Mesenchymal stem cell (in vitro differentiated cells and primary cell): ENCODE data around the gene RRP9.

Experiments
- DNase-seq: peaks from one replicate; pipeline ENCODE4 v3.0.0-alpha.2; 2013
- H2AFZ ChIP-seq: one replicate; pipeline ENCODE4 v1.6.1; 2013; ENCODE audit warnings: low read depth, mild to moderate bottlenecking, control low read depth, inconsistent platforms, low read length, moderate library complexity
- H2AK5ac ChIP-seq: 2 replicates; pipeline ENCODE4 v1.6.1; 2013; ENCODE audit warnings: low read length, moderate library complexity, mild to moderate bottlenecking, inconsistent platforms; ENCODE audit not compliant: severe bottlenecking
- H2BK120ac ChIP-seq: one replicate; pipeline ENCODE4 v1.6.1; 2013; ENCODE audit warnings: low read depth, mild to moderate bottlenecking, inconsistent platforms, low read length, moderate library complexity
- H2BK12ac ChIP-seq, 2 experiments: one replicate each; pipeline ENCODE4 v1.6.1; 2013; ENCODE audit warnings: inconsistent platforms in 2 of 2, low read length in 2 of 2, mild to moderate bottlenecking in 2 of 2, moderate library complexity in 2 of 2, control low read depth in 1 of 2
- H2BK15ac ChIP-seq: one replicate; pipeline ENCODE4 v1.6.1; 2013; ENCODE audit warnings: mild to moderate bottlenecking, low read depth, inconsistent platforms; ENCODE audit not compliant: poor library complexity, severe bottlenecking
- H2BK5ac ChIP-seq: 2 replicates; pipeline ENCODE4 v1.6.1; 2013; ENCODE audit warnings: low read depth, mild to moderate bottlenecking, low read length, control low read depth, inconsistent platforms; ENCODE audit not compliant: poor library complexity, severe bottlenecking
- H3K14ac ChIP-seq, 2 experiments: one replicate each; pipeline ENCODE4 v1.6.1; 2013; ENCODE audit warnings: inconsistent platforms in 2 of 2, low read length in 2 of 2, control low read depth in 1 of 2, mild to moderate bottlenecking in 1 of 2, moderate library complexity in 1 of 2
- H3K18ac ChIP-seq, 2 experiments: one replicate each; pipeline ENCODE4 v1.6.1; 2013; ENCODE audit warnings: inconsistent platforms in 2 of 2, low read length in 2 of 2, control low read depth in 1 of 2, low read depth in 1 of 2, mild to moderate bottlenecking in 1 of 2
- H3K23ac ChIP-seq, 2 experiments: one replicate each; pipeline ENCODE4 v1.6.1; 2013; ENCODE audit warnings: inconsistent platforms in 2 of 2, low read length in 2 of 2, mild to moderate bottlenecking in 2 of 2, moderate library complexity in 2 of 2, control low read depth in 1 of 2
- H3K27ac ChIP-seq: 2 replicates; pipeline ENCODE4 v1.5.1; 2013; ENCODE audit warnings: mild to moderate bottlenecking, moderate library complexity, low read length, control low read depth, inconsistent platforms; ENCODE audit not compliant: poor library complexity, severe bottlenecking
- H3K27me3 ChIP-seq, 2 experiments: 2 replicates each; pipeline versions ENCODE4 v1.6.1 to v1.7.0; 2013; ENCODE audit warnings: low read length in 2 of 2, mild to moderate bottlenecking in 2 of 2, moderate library complexity in 2 of 2, control low read depth in 1 of 2, inconsistent platforms in 1 of 2; ENCODE audit not compliant: control insufficient read depth in 1 of 2, insufficient read depth in 1 of 2
- H3K36me3 ChIP-seq, 2 experiments: 2 replicates each; pipeline versions ENCODE4 v1.6.1 to v1.7.0; 2013; ENCODE audit warnings: low read length in 2 of 2, control low read depth in 1 of 2, inconsistent platforms in 1 of 2, low read depth in 1 of 2, mild to moderate bottlenecking in 1 of 2; ENCODE audit not compliant: insufficient read depth in 2 of 2, control insufficient read depth in 1 of 2
- H3K4ac ChIP-seq, 2 experiments: one replicate each; pipeline ENCODE4 v1.6.1; 2013; ENCODE audit warnings: inconsistent platforms in 2 of 2, low read length in 2 of 2, mild to moderate bottlenecking in 2 of 2, moderate library complexity in 2 of 2, control low read depth in 1 of 2, low read depth in 1 of 2
- H3K4me1 ChIP-seq: 2 replicates; pipeline ENCODE4 v1.6.1; 2013; ENCODE audit warnings: low read depth, low read length, control low read depth; ENCODE audit not compliant: control insufficient read depth, insufficient read depth
- H3K4me2 ChIP-seq: 2 replicates; pipeline ENCODE4 v1.6.1; 2013; ENCODE audit warnings: low read length, mild to moderate bottlenecking, inconsistent platforms; ENCODE audit not compliant: poor library complexity, severe bottlenecking
- H3K4me3 ChIP-seq, 2 experiments: 2 replicates each; pipeline versions ENCODE4 v1.5.1 to v1.7.0; 2013; ENCODE audit warnings: low read length in 2 of 2, mild to moderate bottlenecking in 2 of 2, control low read depth in 1 of 2, low read depth in 1 of 2; ENCODE audit not compliant: insufficient read depth in 1 of 2
- H3K79me1 ChIP-seq: replicated peaks from 2 replicates; pipeline ENCODE4 v1.6.1; 2013; ENCODE audit warnings: mild to moderate bottlenecking, control low read depth, low read length, inconsistent platforms; ENCODE audit not compliant: poor library complexity, severe bottlenecking
- H3K9ac ChIP-seq: 2 replicates; pipeline ENCODE4 v1.7.0; 2013; ENCODE audit warnings: mild to moderate bottlenecking, low read length, moderate library complexity
- H3K9me3 ChIP-seq: 2 replicates; pipeline ENCODE4 v1.7.0; 2013; ENCODE audit warnings: mild to moderate bottlenecking, low read length; ENCODE audit not compliant: control insufficient read depth
- H4K8ac ChIP-seq: one replicate; pipeline ENCODE4 v1.6.1; 2013; ENCODE audit warnings: inconsistent platforms, mild to moderate bottlenecking, low read length, moderate library complexity
- H4K91ac ChIP-seq: one replicate; pipeline ENCODE4 v1.6.1; 2013; ENCODE audit warnings: mild to moderate bottlenecking, low read length, inconsistent platforms
- WGBS: methylation state at CpG from one replicate; pipeline ENCODE4 v1.1.7; 2013; ENCODE audit warnings: mixed read lengths; 5-methylcytosine and 5-hydroxymethylcytosine counted together

Gene RRP9

DNA sequence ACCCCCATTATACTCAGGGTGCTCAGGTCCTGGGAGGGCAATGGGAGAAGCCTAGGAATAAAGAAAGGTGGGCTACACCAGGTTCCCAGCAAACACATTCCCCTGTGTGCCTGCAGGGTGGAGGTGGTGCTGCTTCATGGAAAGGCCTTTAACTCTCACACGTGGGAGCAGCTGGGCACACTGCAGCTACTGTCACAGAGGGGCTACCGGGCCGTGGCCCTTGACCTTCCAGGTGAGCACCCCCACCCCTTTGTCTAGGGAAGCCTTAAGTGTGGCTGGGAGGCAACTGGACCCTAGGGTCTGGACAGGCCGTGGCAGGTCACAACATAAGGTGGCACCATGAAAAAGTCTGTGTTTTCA is 36.4 kb upstream of the RRP9 start:
- no peak overlapping the region for H2BK120ac ChIP-seq
- no peak overlapping the region for H2BK15ac ChIP-seq
- no peak overlapping the region for H2AK5ac ChIP-seq
- no peak overlapping the region for H2BK5ac ChIP-seq
- H3K27ac ChIP-seq = no peak overlapping the region
- no peak overlapping the region for H3K9ac ChIP-seq
- no peak overlapping the region for H3K4ac ChIP-seq
- peaks cover 28% of the 10 kb centered on the region for H3K4me1 ChIP-seq
- 78% methylated on average over 3 of the region's 4 CpGs for WGBS
- no peak overlapping the region for H3K18ac ChIP-seq
- peaks cover 0 to 12% of the 10 kb centered on the region in 2 experiments for H3K36me3 ChIP-seq
- no peak overlapping the region for H3K14ac ChIP-seq
- H4K91ac ChIP-seq = no peak overlapping the region
- no peak for DNase-seq
- no peak overlapping the region for H3K4me3 ChIP-seq
- H3K23ac ChIP-seq = no peak overlapping the region
- peaks cover 19% of the 10 kb centered on the region for H3K79me1 ChIP-seq
- H4K8ac ChIP-seq = no peak overlapping the region
- H2AFZ ChIP-seq = no peak overlapping the region
- H3K27me3 ChIP-seq = no peaks in the 10 kb centered on the region
- no peak overlapping the region for H3K4me2 ChIP-seq
- no peaks in the 10 kb centered on the region for H3K9me3 ChIP-seq
- no peak overlapping the region for H2BK12ac ChIP-seq

DNA sequence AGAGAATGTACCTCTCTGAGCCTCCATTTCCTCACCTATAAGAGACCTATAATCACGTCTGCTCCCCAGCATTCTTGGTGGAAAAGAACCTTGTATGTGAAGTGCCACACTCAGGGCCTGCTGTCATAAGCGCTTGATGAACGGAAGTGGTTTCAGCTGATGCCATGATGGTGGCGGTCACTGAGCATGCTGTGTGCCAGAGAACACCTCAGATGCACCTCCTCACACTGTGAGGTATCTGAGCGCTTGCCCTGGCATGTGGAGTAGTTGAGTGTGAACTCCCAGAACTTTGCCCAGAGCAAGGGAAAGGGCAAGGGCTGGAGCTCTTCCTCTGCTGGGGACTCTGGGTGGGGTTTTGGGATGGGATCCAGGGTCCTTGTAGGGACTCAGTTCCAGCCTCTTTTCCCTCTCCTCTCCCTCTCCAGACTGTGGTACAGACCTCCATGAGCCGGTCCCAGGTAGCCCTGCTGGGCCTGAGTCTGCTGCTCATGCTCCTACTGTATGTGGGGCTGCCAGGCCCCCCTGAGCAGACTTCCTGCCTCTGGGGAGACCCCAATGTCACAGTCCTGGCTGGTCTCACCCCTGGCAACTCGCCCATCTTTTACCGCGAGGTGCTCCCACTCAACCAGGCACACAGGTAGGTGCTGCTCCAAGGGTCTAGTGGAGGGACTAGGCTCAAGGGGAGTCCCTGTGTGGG is 35.9 kb upstream of the RRP9 start:
- DNase-seq = no peak
- 96% methylated on average over 8 of the region's 9 CpGs for WGBS
- H4K8ac ChIP-seq = no peak overlapping the region

DNA sequence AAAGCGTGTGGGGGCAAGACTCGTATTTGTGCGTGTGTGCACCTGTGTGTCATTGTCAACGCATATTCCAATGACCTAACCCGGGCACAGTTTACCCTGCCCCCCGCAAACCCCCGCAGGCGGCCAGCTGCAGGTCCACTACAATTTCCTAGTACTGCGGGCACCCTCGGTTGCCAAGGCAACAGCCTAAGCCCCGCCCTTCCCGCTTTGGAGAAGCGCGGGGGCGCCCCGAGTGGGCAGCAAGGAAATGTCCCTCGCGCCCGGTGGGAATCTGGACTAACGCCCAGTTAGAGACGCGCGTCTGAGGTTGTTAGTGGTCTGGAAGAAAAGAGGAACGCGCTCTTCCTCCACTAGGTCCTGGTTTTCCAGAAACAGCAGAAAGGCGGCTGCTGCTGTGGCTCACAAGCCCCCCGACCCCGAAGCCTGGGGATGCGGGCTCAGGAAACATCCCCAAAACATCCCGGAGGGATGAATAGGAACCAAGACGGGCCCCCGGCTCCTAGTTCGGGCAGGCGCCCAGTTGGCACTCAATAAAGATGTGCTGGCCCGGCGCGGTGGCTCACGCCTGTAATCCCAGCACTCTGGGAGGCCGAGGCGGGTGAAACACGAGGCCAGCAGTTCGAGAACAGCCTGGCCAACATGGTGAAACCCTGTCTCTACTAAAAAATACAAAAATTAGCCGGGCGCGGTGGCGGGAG is 34.3 kb upstream of the RRP9 start:
- H3K4me2 ChIP-seq = peak overlapping the region; percentile 95

More for the DNA sequence above, 35.9 kb upstream of the RRP9 start:
- Histone ChIP-seq H3K4me2 (no peak overlapping the region), H3K27me3 (no peaks in the 10 kb centered on the region), H2BK120ac (no peak overlapping the region), H2BK12ac (no peak overlapping the region), H3K18ac (no peak overlapping the region), H3K36me3 (peaks cover 0 to 12% of the 10 kb centered on the region in 2 experiments), H2BK15ac (no peak overlapping the region), H3K4ac (no peak overlapping the region), H3K9me3 (no peaks in the 10 kb centered on the region), H3K23ac (no peak overlapping the region), H3K4me1 (peaks cover 27% of the 10 kb centered on the region), H3K79me1 (peaks cover 19% of the 10 kb centered on the region), H3K4me3 (no peak overlapping the region), H3K9ac (no peak overlapping the region), H3K27ac (no peak overlapping the region), H3K14ac (no peak overlapping the region), H2AK5ac (no peak overlapping the region), H4K91ac (no peak overlapping the region), H2AFZ (no peak overlapping the region), H2BK5ac (no peak overlapping the region)

More for the DNA sequence above, 34.3 kb upstream of the RRP9 start:
- H2AFZ ChIP-seq = no peak overlapping the region
- peak; percentile 72 for DNase-seq
- H3K18ac ChIP-seq = no peak overlapping the region
- H4K8ac ChIP-seq = no peak overlapping the region
- no peak overlapping the region for H2BK15ac ChIP-seq
- no peak overlapping the region for H2BK5ac ChIP-seq
- H2AK5ac ChIP-seq = no peak overlapping the region
- no peak overlapping the region for H2BK120ac ChIP-seq
- peak overlapping the region in 1 of 2 experiments; percentile 43 for H3K23ac ChIP-seq
- H3K4me3 ChIP-seq = peak overlapping the region in 1 of 2 experiments; percentile 97
- peaks cover 7 to 16% of the 10 kb centered on the region in 2 experiments for H3K36me3 ChIP-seq
- H3K79me1 ChIP-seq = peaks cover 19% of the 10 kb centered on the region
- H2BK12ac ChIP-seq = no peak overlapping the region
- no peak overlapping the region for H3K27ac ChIP-seq
- 51% methylated on average over 46 of the region's 46 CpGs for WGBS
- no peak overlapping the region for H4K91ac ChIP-seq
- H3K4me1 ChIP-seq = peaks cover 29% of the 10 kb centered on the region
- H3K14ac ChIP-seq = no peak overlapping the region
- H3K27me3 ChIP-seq = no peaks in the 10 kb centered on the region
- peak overlapping the region; percentile 97 for H3K9ac ChIP-seq
- H3K4ac ChIP-seq = no peak overlapping the region
- H3K9me3 ChIP-seq = no peaks in the 10 kb centered on the region
